DOHH2 (cell line): ENCODE data around the gene CRISPLD2.

Source experiments
- H3F3A ChIP-seq: fragments of 200-600 bp; sonication (generic), shearing (Covaris generic); 2 replicates; pipeline ENCODE4 v1.6.0; 2016; ENCODE audit warnings: antibody characterized with exemption, mild to moderate bottlenecking; ENCODE audit not compliant: control insufficient read depth, insufficient read depth
- H3K27ac ChIP-seq: fragments of 200-600 bp; sonication (generic); 2 replicates; pipeline ENCODE4 v1.5.1; 2014; ENCODE audit warnings: low read depth, mild to moderate bottlenecking, low read length, moderate library complexity
- H3K27me3 ChIP-seq: fragments of 200-600 bp; sonication (generic); 2 replicates; pipeline ENCODE4 v1.6.1; 2014; ENCODE audit warnings: mild to moderate bottlenecking, low read length, mixed read lengths; ENCODE audit not compliant: control insufficient read depth
- H3K36me3 ChIP-seq: fragments of 200-600 bp; sonication (generic); 2 replicates; pipeline ENCODE4 v1.6.1; 2014; ENCODE audit warnings: mild to moderate bottlenecking, low read length, moderate library complexity, mixed read lengths; ENCODE audit not compliant: control insufficient read depth
- H3K4me1 ChIP-seq: fragments of 200-600 bp; sonication (generic); 2 replicates; pipeline ENCODE4 v1.6.1; 2014; ENCODE audit warnings: mild to moderate bottlenecking, low read length, mixed read lengths; ENCODE audit not compliant: control insufficient read depth
- H3K4me2 ChIP-seq: fragments of 200-600 bp; sonication (generic); 2 replicates; pipeline ENCODE4 v1.6.0; 2014; ENCODE audit warnings: mild to moderate bottlenecking, low read length, moderate library complexity
- H3K4me3 ChIP-seq: fragments of 200-600 bp; sonication (generic); 2 replicates; pipeline ENCODE4 v1.5.1; 2014; ENCODE audit warnings: mild to moderate bottlenecking, low read length, mixed read lengths
- H3K79me2 ChIP-seq: fragments of 200-600 bp; sonication (generic); 2 replicates; pipeline ENCODE4 v1.6.1; 2014; ENCODE audit warnings: mild to moderate bottlenecking, low read length, mixed read lengths; ENCODE audit not compliant: control insufficient read depth
- H3K9me2 ChIP-seq: fragments of 200-600 bp; sonication (generic); replicated peaks from 2 replicates; pipeline ENCODE4 v1.6.1; 2014; ENCODE audit warnings: mild to moderate bottlenecking, low read length, mixed read lengths; ENCODE audit not compliant: control insufficient read depth
- H3K9me3 ChIP-seq: fragments of 200-600 bp; sonication (generic); 2 replicates; pipeline ENCODE4 v1.6.1; 2014; ENCODE audit warnings: antibody characterized with exemption, low read length, mixed read lengths; ENCODE audit not compliant: control insufficient read depth, insufficient read depth
- H4K20me1 ChIP-seq: fragments of 200-600 bp; sonication (generic); 2 replicates; pipeline ENCODE4 v1.6.0; 2014; ENCODE audit warnings: low read depth, mild to moderate bottlenecking, antibody characterized with exemption, low read length, moderate library complexity; ENCODE audit not compliant: control insufficient read depth, insufficient read depth
- CTCF ChIP-seq: fragments of 200-600 bp; sonication (generic); IDR thresholded peaks from one replicate; pipeline ENCODE4 v1.5.1; 2014; ENCODE audit warnings: antibody characterized with exemption, mild to moderate bottlenecking, low read depth, low read length; ENCODE audit not compliant: poor library complexity, severe bottlenecking
- EZH2phosphoT487 ChIP-seq: fragments of 200-600 bp; sonication (generic); IDR thresholded peaks from 2 replicates; pipeline ENCODE4 v1.6.1; 2017; ENCODE audit warnings: borderline replicate concordance, mild to moderate bottlenecking, antibody characterized with exemption, low read length, moderate library complexity, mixed read lengths

Gene CRISPLD2

GRCh38 chr16:84788920-84789391 lies 30.8 kb upstream of the CRISPLD2 start:
- Histone ChIP-seq H3F3A (no peaks in the 10 kb centered on the region), H3K4me2 (no peak overlapping the region), H3K36me3 (no peaks in the 10 kb centered on the region), H3K9me3 (no peaks in the 10 kb centered on the region), H3K79me2 (no peaks in the 10 kb centered on the region), H3K9me2 (no peaks in the 10 kb centered on the region), H3K4me3 (no peak overlapping the region), H4K20me1 (no peaks in the 10 kb centered on the region), H3K27ac (no peak overlapping the region), H3K27me3 (no peaks in the 10 kb centered on the region), H3K4me1 (no peaks in the 10 kb centered on the region)
- TF ChIP-seq EZH2phosphoT487 (no peak), CTCF (no peak)

DNA sequence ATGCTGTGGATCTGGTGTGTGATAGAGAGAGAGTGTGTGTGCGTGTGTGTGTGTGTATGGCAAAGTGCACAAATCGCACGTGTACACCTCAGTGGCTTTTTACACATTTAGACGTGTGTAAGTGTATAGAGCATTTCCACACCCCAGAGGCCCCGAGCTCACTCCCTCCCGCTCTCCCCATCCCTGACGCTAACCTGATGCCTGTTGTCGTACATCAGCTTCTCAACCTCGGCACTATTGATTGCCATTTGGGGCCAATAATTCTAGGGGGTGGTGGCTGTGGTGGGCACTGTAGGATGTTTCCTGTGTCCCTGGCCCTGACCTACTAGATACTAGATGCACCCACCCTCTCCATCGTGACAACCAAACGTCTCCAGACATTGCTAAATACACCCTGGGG lies 30.4 kb upstream of the CRISPLD2 start:
- no peaks in the 10 kb centered on the region for H3K79me2 ChIP-seq
- no peaks in the 10 kb centered on the region for H3K27me3 ChIP-seq
- H3K4me3 ChIP-seq, result no peak overlapping the region
- H3K9me3 ChIP-seq, result no peaks in the 10 kb centered on the region
- no peak overlapping the region for H3K27ac ChIP-seq
- H4K20me1 ChIP-seq, result no peaks in the 10 kb centered on the region
- no peaks in the 10 kb centered on the region for H3K9me2 ChIP-seq
- no peaks in the 10 kb centered on the region for H3K4me1 ChIP-seq
- no peak for TF ChIP-seq EZH2phosphoT487
- no peak for TF ChIP-seq CTCF
- H3K4me2 ChIP-seq, result no peak overlapping the region
- H3F3A ChIP-seq, result no peaks in the 10 kb centered on the region
- H3K36me3 ChIP-seq, result no peaks in the 10 kb centered on the region

GRCh38 chr16:84790301-84790700 lies 29.5 kb upstream of the CRISPLD2 start:
- H3K27ac ChIP-seq, result no peak overlapping the region
- no peaks in the 10 kb centered on the region for H3K27me3 ChIP-seq
- H3K79me2 ChIP-seq, result no peaks in the 10 kb centered on the region
- H3K9me2 ChIP-seq, result no peaks in the 10 kb centered on the region
- no peaks in the 10 kb centered on the region for H4K20me1 ChIP-seq
- H3K9me3 ChIP-seq, result no peaks in the 10 kb centered on the region
- no peak overlapping the region for H3K4me2 ChIP-seq
- no peaks in the 10 kb centered on the region for H3K4me1 ChIP-seq
- H3F3A ChIP-seq, result no peaks in the 10 kb centered on the region
- TF ChIP-seq EZH2phosphoT487, result no peak
- no peak for TF ChIP-seq CTCF
- H3K36me3 ChIP-seq, result no peaks in the 10 kb centered on the region
- no peak overlapping the region for H3K4me3 ChIP-seq

DNA sequence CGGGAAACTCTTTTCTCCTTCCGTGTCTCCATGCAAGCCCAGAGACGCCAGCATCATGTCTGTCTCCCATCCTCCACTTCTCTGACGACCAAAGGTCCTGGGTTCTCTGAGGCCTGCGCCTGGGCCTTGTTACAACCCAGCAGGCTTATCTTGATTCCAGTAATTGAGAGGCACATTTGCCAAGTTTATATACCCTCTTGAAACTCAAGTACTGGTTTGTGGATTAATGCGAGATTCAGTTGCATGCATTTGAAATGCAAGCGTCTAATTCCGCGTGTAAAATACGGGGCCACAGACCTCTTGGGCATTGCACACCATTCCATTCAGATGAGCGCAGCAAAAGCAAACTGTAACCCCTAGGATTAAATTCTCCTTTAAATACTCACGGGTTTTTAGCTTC lies 28.7 kb upstream of the CRISPLD2 start:
- no peaks in the 10 kb centered on the region for H3K36me3 ChIP-seq
- H3K9me3 ChIP-seq, result no peaks in the 10 kb centered on the region
- no peaks in the 10 kb centered on the region for H3K4me1 ChIP-seq
- H3K79me2 ChIP-seq, result no peaks in the 10 kb centered on the region
- no peaks in the 10 kb centered on the region for H3K9me2 ChIP-seq
- H4K20me1 ChIP-seq, result no peaks in the 10 kb centered on the region
- TF ChIP-seq EZH2phosphoT487 (no peak), CTCF (no peak)
- no peak overlapping the region for H3K27ac ChIP-seq
- H3K4me2 ChIP-seq, result no peak overlapping the region
- H3K27me3 ChIP-seq, result no peaks in the 10 kb centered on the region
- no peaks in the 10 kb centered on the region for H3F3A ChIP-seq
- no peak overlapping the region for H3K4me3 ChIP-seq
